Measurements from ENCODE around the gene AADACL4.

DNA sequence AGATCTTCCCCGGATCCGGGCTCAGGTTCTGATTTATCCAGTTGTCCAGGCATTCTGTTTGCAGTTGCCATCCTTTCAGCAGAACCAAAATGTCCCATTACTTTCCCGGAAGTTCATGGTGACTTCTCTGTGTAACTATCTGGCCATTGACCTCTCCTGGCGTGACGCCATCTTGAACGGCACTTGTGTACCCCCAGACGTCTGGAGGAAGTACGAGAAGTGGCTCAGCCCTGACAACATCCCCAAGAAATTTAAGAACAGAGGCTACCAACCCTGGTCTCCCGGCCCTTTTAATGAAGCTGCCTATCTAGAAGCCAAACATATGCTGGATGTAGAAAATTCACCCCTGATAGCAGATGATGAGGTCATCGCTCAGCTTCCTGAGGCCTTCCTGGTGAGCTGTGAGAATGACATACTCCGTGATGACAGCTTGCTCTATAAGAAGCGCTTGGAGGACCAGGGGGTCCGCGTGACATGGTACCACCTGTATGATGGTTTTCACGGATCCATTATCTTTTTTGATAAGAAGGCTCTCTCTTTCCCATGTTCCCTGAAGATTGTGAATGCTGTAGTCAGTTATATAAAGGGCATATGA is 22.4 kb downstream of the AADACL4 start:
- TF ChIP-seq, protein P1, sequence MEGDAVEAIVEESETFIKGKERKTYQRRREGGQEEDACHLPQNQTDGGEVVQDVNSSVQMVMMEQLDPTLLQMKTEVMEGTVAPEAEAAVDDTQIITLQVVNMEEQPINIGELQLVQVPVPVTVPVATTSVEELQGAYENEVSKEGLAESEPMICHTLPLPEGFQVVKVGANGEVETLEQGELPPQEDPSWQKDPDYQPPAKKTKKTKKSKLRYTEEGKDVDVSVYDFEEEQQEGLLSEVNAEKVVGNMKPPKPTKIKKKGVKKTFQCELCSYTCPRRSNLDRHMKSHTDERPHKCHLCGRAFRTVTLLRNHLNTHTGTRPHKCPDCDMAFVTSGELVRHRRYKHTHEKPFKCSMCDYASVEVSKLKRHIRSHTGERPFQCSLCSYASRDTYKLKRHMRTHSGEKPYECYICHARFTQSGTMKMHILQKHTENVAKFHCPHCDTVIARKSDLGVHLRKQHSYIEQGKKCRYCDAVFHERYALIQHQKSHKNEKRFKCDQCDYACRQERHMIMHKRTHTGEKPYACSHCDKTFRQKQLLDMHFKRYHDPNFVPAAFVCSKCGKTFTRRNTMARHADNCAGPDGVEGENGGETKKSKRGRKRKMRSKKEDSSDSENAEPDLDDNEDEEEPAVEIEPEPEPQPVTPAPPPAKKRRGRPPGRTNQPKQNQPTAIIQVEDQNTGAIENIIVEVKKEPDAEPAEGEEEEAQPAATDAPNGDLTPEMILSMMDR (IDR thresholded peaks at IDR 0.05; ENCODE audit: insufficient read depth, low read length): no peak
- TF ChIP-seq POLR2AphosphoS5 (IDR thresholded peaks at IDR 0.05; ENCODE audit: low read depth): no peak
- TF ChIP-seq, protein P2, sequence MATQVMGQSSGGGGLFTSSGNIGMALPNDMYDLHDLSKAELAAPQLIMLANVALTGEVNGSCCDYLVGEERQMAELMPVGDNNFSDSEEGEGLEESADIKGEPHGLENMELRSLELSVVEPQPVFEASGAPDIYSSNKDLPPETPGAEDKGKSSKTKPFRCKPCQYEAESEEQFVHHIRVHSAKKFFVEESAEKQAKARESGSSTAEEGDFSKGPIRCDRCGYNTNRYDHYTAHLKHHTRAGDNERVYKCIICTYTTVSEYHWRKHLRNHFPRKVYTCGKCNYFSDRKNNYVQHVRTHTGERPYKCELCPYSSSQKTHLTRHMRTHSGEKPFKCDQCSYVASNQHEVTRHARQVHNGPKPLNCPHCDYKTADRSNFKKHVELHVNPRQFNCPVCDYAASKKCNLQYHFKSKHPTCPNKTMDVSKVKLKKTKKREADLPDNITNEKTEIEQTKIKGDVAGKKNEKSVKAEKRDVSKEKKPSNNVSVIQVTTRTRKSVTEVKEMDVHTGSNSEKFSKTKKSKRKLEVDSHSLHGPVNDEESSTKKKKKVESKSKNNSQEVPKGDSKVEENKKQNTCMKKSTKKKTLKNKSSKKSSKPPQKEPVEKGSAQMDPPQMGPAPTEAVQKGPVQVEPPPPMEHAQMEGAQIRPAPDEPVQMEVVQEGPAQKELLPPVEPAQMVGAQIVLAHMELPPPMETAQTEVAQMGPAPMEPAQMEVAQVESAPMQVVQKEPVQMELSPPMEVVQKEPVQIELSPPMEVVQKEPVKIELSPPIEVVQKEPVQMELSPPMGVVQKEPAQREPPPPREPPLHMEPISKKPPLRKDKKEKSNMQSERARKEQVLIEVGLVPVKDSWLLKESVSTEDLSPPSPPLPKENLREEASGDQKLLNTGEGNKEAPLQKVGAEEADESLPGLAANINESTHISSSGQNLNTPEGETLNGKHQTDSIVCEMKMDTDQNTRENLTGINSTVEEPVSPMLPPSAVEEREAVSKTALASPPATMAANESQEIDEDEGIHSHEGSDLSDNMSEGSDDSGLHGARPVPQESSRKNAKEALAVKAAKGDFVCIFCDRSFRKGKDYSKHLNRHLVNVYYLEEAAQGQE (IDR thresholded peaks at IDR 0.05; ENCODE audit: insufficient replicate concordance, low read depth): no peak
